Breast epithelium (tissue), 4 donors: ENCODE results near the gene PDHA2. TPM values are rescaled to one million over a fixed set of nuclear protein-coding genes. Genes with fewer than 3 reads are reported as not detected.

ENCODE experiments used
- DNase-seq, 2 donors: peaks; one replicate each; pipeline ENCODE4 v3.0.0-alpha.2; 2019; ENCODE audit warnings: low spot score in 2 of 2
- H3K27ac ChIP-seq, 2 donors: fragments of 200-600 bp; sonication (generic) in 1 of 2; one replicate each; pipeline ENCODE4 v1.5.1; 2016 to 2019; ENCODE audit warnings: mild to moderate bottlenecking in 1 of 2
- H3K27me3 ChIP-seq, 2 donors: fragments of 200-600 bp; sonication (generic) in 1 of 2; one replicate each; pipeline versions ENCODE4 v1.5.1 to v1.6.0; 2017 to 2019; ENCODE audit warnings: control low read depth in 1 of 2, mild to moderate bottlenecking in 1 of 2
- H3K36me3 ChIP-seq: fragments of 200-600 bp; one replicate; pipeline ENCODE4 v1.5.1; 2019
- H3K4me1 ChIP-seq, 2 donors: fragments of 200-600 bp; sonication (generic); one replicate each; pipeline ENCODE4 v1.5.1; 2016 to 2019; ENCODE audit warnings: control low read depth in 1 of 2
- H3K4me3 ChIP-seq, 3 donors: fragments of 200-600 bp; sonication (generic); 1 replicate in 2 of 3; 2 replicates in 1 of 3; pipeline ENCODE4 v1.5.1; 2016 to 2019; ENCODE audit warnings: mild to moderate bottlenecking in 3 of 3, moderate library complexity in 2 of 3
- H3K9me3 ChIP-seq, 2 donors: fragments of 200-600 bp; sonication (generic) in 1 of 2; one replicate each; pipeline ENCODE4 v1.5.1; 2016 to 2019; ENCODE audit warnings: control low read depth in 1 of 2
- POLR2A ChIP-seq: fragments of 450-650 bp; IDR thresholded peaks from one replicate; pipeline ENCODE4 v1.6.1; 2016; ENCODE audit warnings: antibody characterized with exemption, mild to moderate bottlenecking, moderate library complexity
- POLR2AphosphoS5 ChIP-seq, 3 donors: sonication (generic); formaldehyde crosslinking; IDR thresholded peaks; one replicate each; pipeline ENCODE4 v1.6.1; 2017; ENCODE audit warnings: antibody characterized with exemption in 3 of 3
- intact Hi-C: fragments of 100-400 bp; cut with DNase I; formaldehyde crosslinking; loops from one replicate; pipeline ENCODE4 v1.15.1; 2023; ENCODE audit warnings: low total_unique reads
- total RNA-seq, 3 donors: library from RNA; depleted of rRNA; stranded (reverse); fragments of >200 nt; gene quantifications; one replicate each; pipeline ENCODE4 v1.1.0, GENCODE V29; 2016
- TF ChIP-seq, protein P1 (sequence below), 3 donors: fragments of 450-650 bp; IDR thresholded peaks; one replicate each; pipeline ENCODE4 v1.5.1; 2016 to 2017; ENCODE audit warnings: antibody characterized with exemption in 3 of 3, mild to moderate bottlenecking in 3 of 3, moderate library complexity in 3 of 3

The PDHA2 gene
- total RNA-seq, 3 donors from 2014 or later = not detected

DNA sequence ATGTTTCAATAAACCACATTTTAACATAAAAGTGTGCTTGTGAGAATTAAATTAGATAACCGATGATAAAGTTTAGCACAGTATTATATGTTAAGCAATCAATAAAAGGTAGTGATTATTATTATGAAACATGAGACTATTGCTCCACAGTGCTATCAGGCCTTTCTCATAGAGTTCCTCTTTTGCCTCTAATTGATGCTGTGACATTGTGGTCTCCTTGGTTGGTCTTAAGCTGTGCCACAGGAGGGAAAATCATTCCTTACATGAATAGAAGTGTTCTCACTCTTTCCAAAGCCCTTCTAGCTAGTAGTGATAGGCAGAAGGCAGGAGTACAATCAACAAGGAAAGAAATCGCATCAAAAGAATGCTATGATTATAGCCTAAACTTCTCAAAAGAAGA is 9.2 kb upstream of the PDHA2 start:
- H3K27ac ChIP-seq = no peak overlapping the region
- TF ChIP-seq POLR2A (no peak), POLR2AphosphoS5 (IDR thresholded peaks at IDR 0.05) (no peak)
- TF ChIP-seq, protein P1, sequence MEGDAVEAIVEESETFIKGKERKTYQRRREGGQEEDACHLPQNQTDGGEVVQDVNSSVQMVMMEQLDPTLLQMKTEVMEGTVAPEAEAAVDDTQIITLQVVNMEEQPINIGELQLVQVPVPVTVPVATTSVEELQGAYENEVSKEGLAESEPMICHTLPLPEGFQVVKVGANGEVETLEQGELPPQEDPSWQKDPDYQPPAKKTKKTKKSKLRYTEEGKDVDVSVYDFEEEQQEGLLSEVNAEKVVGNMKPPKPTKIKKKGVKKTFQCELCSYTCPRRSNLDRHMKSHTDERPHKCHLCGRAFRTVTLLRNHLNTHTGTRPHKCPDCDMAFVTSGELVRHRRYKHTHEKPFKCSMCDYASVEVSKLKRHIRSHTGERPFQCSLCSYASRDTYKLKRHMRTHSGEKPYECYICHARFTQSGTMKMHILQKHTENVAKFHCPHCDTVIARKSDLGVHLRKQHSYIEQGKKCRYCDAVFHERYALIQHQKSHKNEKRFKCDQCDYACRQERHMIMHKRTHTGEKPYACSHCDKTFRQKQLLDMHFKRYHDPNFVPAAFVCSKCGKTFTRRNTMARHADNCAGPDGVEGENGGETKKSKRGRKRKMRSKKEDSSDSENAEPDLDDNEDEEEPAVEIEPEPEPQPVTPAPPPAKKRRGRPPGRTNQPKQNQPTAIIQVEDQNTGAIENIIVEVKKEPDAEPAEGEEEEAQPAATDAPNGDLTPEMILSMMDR (IDR thresholded peaks at IDR 0.05) = no peak
- intact Hi-C loops = no loop called here
- H3K27me3 ChIP-seq = no peaks in the 10 kb centered on the region
- no peaks in the 10 kb centered on the region for H3K4me1 ChIP-seq
- no peak overlapping the region for H3K4me3 ChIP-seq
- no peaks in the 10 kb centered on the region for H3K36me3 ChIP-seq
- no peaks in the 10 kb centered on the region for H3K9me3 ChIP-seq
- DNase-seq = no peak

DNA sequence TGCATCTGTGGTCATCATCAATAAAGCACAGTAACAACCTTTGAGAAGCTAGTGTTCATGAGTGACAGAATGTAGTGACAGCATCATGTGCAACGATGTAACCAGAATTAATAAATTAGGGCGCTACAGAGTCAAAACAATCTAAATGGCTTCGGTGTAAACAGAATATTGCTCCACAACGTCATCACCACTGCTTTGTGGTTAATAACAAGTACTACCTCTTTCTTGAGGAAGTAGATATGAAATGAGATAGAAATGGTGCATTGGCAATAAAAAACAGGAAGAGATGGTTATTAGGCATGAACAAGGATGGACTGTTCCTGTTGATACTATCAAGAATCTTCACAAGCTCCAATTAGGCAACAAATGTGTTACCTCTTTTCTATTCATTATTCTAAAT is 8.7 kb upstream of the PDHA2 start:
- Histone ChIP-seq H3K4me3 (no peak overlapping the region), H3K4me1 (no peaks in the 10 kb centered on the region), H3K9me3 (no peaks in the 10 kb centered on the region), H3K27me3 (no peaks in the 10 kb centered on the region), H3K27ac (no peak overlapping the region), H3K36me3 (no peaks in the 10 kb centered on the region)
- TF ChIP-seq POLR2A = no peak
- TF ChIP-seq, protein P1 (IDR thresholded peaks at IDR 0.05) = no peak
- no peak for TF ChIP-seq POLR2AphosphoS5 (IDR thresholded peaks at IDR 0.05)
- intact Hi-C loops = no loop called here
- DNase-seq = no peak

DNA sequence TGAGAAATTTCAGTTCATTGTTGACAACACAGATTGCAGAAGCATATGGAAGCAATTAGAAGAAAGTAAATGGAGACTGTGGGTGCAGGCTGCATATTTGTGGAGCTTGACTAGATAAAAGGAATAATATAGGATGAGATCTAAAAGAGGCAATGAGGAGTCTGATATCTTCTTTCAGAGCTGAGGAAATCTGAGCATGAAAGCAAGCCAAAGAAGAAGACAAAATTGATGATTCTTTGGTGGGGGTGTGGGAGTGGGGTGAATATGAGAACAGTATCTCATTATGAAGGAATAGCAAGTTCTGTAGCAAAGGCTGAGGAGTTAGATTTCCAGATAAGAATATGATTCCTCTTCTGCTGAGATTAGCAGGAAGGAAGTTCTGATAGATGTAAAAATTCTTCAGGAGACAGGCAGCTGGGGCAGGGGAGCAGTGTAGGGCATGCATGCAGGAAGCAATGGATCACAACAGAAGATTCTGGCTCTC is 6.1 kb upstream of the PDHA2 start:
- TF ChIP-seq POLR2A = no peak
- no peak for TF ChIP-seq POLR2AphosphoS5 (IDR thresholded peaks at IDR 0.05)
- TF ChIP-seq, protein P1 (IDR thresholded peaks at IDR 0.05) = no peak
- intact Hi-C loops = no loop called here
- H3K27ac ChIP-seq = no peak overlapping the region
- H3K36me3 ChIP-seq = no peaks in the 10 kb centered on the region
- H3K4me1 ChIP-seq = no peaks in the 10 kb centered on the region
- no peaks in the 10 kb centered on the region for H3K27me3 ChIP-seq
- no peak for DNase-seq
- H3K4me3 ChIP-seq = no peak overlapping the region
- H3K9me3 ChIP-seq = no peaks in the 10 kb centered on the region

DNA sequence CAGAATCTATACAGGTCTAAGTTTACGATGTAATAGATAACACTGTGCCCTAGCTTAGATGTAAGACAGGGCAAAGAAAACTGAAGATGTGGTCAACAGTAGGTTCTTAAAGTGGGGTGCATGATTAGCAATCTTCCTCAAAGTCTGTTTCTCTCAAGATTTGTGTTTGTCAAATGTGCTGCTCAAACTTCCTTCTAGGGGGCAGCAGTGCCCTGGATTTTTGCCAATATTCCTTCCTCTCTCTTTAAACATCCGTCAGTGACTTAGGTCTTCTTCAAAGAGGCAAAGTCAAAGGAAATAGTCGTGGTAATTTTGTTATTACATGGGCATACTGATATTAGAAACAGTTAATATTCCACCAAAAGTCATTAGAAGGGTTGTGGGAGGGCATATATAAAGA is 4.2 kb upstream of the PDHA2 start:
- H3K27ac ChIP-seq = no peak overlapping the region
- intact Hi-C loops = no loop called here

DNA sequence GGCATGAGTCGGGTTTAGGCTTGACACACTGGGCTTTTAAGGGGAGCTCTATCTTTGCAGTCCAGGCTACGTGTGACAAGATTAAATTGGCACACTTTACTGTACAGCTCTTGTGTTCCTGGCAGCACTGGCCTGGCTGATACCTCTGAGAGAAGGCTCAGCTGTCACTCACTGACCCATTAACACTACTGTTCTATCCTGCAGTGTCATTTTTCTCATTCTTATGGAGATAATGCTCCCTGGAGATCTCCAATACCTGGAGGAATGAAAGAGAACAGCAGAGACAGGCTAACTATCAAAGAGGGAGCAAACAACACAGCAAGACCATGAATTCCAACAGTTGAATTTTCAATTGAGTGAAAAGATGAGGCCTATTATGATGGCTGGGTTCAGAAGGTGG is 1.7 kb upstream of the PDHA2 start:
- no peaks in the 10 kb centered on the region for H3K36me3 ChIP-seq
- TF ChIP-seq POLR2AphosphoS5 (IDR thresholded peaks at IDR 0.05) (no peak), POLR2A (no peak)
- TF ChIP-seq, protein P1 (IDR thresholded peaks at IDR 0.05) = no peak
- H3K27ac ChIP-seq = no peak overlapping the region
- H3K27me3 ChIP-seq = no peaks in the 10 kb centered on the region
- H3K9me3 ChIP-seq = no peaks in the 10 kb centered on the region
- no peak overlapping the region for H3K4me3 ChIP-seq
- H3K4me1 ChIP-seq = no peaks in the 10 kb centered on the region
- intact Hi-C loops = no loop called here
- no peak for DNase-seq

More for the DNA sequence above, 4.2 kb upstream of the PDHA2 start:
- H3K36me3 ChIP-seq = no peaks in the 10 kb centered on the region
- no peaks in the 10 kb centered on the region for H3K4me1 ChIP-seq
- no peaks in the 10 kb centered on the region for H3K27me3 ChIP-seq
- H3K4me3 ChIP-seq = no peak overlapping the region
- TF ChIP-seq POLR2AphosphoS5 (IDR thresholded peaks at IDR 0.05) (no peak), POLR2A (no peak)
- TF ChIP-seq, protein P1 (IDR thresholded peaks at IDR 0.05) = no peak
- no peaks in the 10 kb centered on the region for H3K9me3 ChIP-seq
- DNase-seq = no peak
